ENCODE data around the gene OSTM1. TPM values are rescaled to one million over a fixed set of nuclear protein-coding genes. Genes with fewer than 3 reads are reported as not detected.

OSTM1 gene
- total RNA-seq, 3 donors from 2014 or later = 30.0 to 40.7 (median 31.4) TPM

Other genes with a start within 250 kb of the OSTM1 start
- 10 to 100 TPM; 73.1 to 86.8 (median 81.0) TPM for gene SEC63, start 116.5 kb downstream of the OSTM1 start, total RNA-seq
- gene NR2E1, start 91.3 kb upstream of the OSTM1 start, total RNA-seq = not detected
- 10 to 100 TPM; 69.8 to 70.9 (median 70.8) TPM for gene SNX3, start 186.3 kb upstream of the OSTM1 start, total RNA-seq
- 1 to 10 TPM; 2.0 to 4.8 (median 4.0) TPM for gene AFG1L, start 220.3 kb upstream of the OSTM1 start, total RNA-seq